SK-N-SH treated with all-trans-retinoic acid at 6 μM for 48 hours (cell line): ENCODE results near the gene ERVH48-1.

Experiments
- ATAC-seq: fragments of 200-7000 bp; cut with Tn5 transposase; 3 replicates; pipeline ENCODE4 v1.9.1; 2020; ENCODE audit warnings: mild to moderate bottlenecking, moderate library complexity
- ARNTL ChIP-seq: fragments of 450-650 bp; formaldehyde crosslinking; IDR thresholded peaks from 2 replicates; pipeline ENCODE4 v1.5.0; 2020; ENCODE audit warnings: low read depth, mild to moderate bottlenecking, moderate library complexity, borderline replicate concordance
- BACH2 ChIP-seq: fragments of 250-450 bp; sonication (Bioruptor Pico); IDR thresholded peaks from 2 replicates; pipeline ENCODE4 v1.9.0; 2021; ENCODE audit warnings: mild to moderate bottlenecking, borderline replicate concordance
- CSDC2 ChIP-seq: fragments of 250-450 bp; sonication (Bioruptor Pico); IDR thresholded peaks from 2 replicates; pipeline ENCODE4 v1.5.0; 2020; ENCODE audit warnings: mild to moderate bottlenecking, moderate library complexity
- ESRRG ChIP-seq: fragments of 250-450 bp; sonication (Bioruptor Pico); IDR thresholded peaks from 2 replicates; pipeline ENCODE4 v1.6.1; 2021; ENCODE audit warnings: mild to moderate bottlenecking
- GLIS3 ChIP-seq: fragments of 250-450 bp; sonication (Bioruptor Pico); IDR thresholded peaks from 2 replicates; pipeline ENCODE4 v1.5.0; 2020; ENCODE audit warnings: mild to moderate bottlenecking, moderate library complexity
- ISL1 ChIP-seq: fragments of 250-450 bp; sonication (Bioruptor Pico); IDR thresholded peaks from 2 replicates; pipeline ENCODE4 v2.1.2; 2022; ENCODE audit warnings: mild to moderate bottlenecking, moderate library complexity
- SNAI2 ChIP-seq: fragments of 250-450 bp; sonication (Bioruptor Pico); IDR thresholded peaks from 2 replicates; pipeline ENCODE4 v1.5.0; 2020; ENCODE audit warnings: mild to moderate bottlenecking, moderate library complexity
- TOX ChIP-seq: fragments of 250-450 bp; sonication (Bioruptor Pico); IDR thresholded peaks from 2 replicates; pipeline ENCODE4 v1.8.0; 2021; ENCODE audit warnings: mild to moderate bottlenecking, moderate library complexity, borderline replicate concordance
- ZC3H10 ChIP-seq: fragments of 250-450 bp; sonication (Bioruptor Pico); IDR thresholded peaks from 2 replicates; pipeline ENCODE4 v1.5.1; 2021; ENCODE audit warnings: mild to moderate bottlenecking, moderate library complexity
- ZFP3 ChIP-seq: fragments of 250-450 bp; sonication (Bioruptor Pico); IDR thresholded peaks from 2 replicates; pipeline ENCODE4 v1.5.0; 2020; ENCODE audit warnings: mild to moderate bottlenecking, moderate library complexity
- ZFP30 ChIP-seq: fragments of 450-650 bp; formaldehyde crosslinking; IDR thresholded peaks from 2 replicates; pipeline ENCODE4 v1.5.0; 2022; ENCODE audit warnings: mild to moderate bottlenecking, moderate library complexity
- ZNF565 ChIP-seq: fragments of 450-650 bp; formaldehyde crosslinking; conservative IDR thresholded peaks from 2 replicates; pipeline ENCODE4 v1.5.0; 2020; ENCODE audit warnings: low read depth, mild to moderate bottlenecking, moderate library complexity
- ZNF70 ChIP-seq: fragments of 450-650 bp; formaldehyde crosslinking; IDR thresholded peaks from 2 replicates; pipeline ENCODE4 v1.5.0; 2020; ENCODE audit warnings: mild to moderate bottlenecking, moderate library complexity
- ZNF8 ChIP-seq: fragments of 450-650 bp; formaldehyde crosslinking; IDR thresholded peaks from 2 replicates; pipeline ENCODE4 v1.5.0; 2020; ENCODE audit warnings: mild to moderate bottlenecking, moderate library complexity
- TF ChIP-seq, protein P1 (sequence below): fragments of 250-450 bp; sonication (Bioruptor Pico); IDR thresholded peaks from 2 replicates; pipeline ENCODE4 v1.8.0; 2021; ENCODE audit warnings: low read depth, mild to moderate bottlenecking, moderate library complexity, borderline replicate concordance
- TF ChIP-seq, protein P2 (sequence below): fragments of 250-450 bp; sonication (Bioruptor Pico); IDR thresholded peaks from 2 replicates; pipeline ENCODE4 v1.5.1; 2021; ENCODE audit warnings: mild to moderate bottlenecking, moderate library complexity
- TF ChIP-seq, protein P3 (sequence below): fragments of 250-450 bp; sonication (Bioruptor Pico); IDR thresholded peaks from 2 replicates; pipeline ENCODE4 v1.8.0; 2020; ENCODE audit warnings: mild to moderate bottlenecking, moderate library complexity, borderline replicate concordance
- TF ChIP-seq, protein P4 (sequence below): fragments of 250-450 bp; sonication (Bioruptor Pico); IDR thresholded peaks from 2 replicates; pipeline ENCODE4 v1.5.0; 2020; ENCODE audit warnings: mild to moderate bottlenecking, moderate library complexity
- TF ChIP-seq, protein P5 (sequence below): fragments of 250-450 bp; sonication (Bioruptor Pico); IDR thresholded peaks from 2 replicates; pipeline ENCODE4 v1.5.1; 2020; ENCODE audit warnings: low read depth, mild to moderate bottlenecking, moderate library complexity

Gene ERVH48-1

DNA sequence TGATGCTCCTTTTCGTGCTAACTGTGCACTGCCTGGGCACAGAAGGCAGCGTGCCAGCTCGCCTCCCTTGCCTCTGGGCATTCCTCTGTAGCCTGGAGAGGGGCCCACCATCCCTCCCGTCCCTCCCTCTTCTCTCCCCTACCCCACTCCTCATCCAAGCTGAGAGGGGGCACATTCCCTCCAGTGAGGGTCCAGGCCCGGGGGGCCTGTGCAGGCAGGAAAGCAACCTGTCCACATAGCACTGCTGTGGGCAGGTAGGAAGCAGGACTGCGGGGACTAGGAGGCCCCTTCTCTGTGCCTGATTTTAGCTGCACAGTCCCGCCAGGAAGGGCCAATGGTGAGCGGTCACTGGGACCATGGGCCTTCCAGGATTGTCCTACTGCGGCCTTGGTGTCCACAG is 38.7 kb upstream of the ERVH48-1 start:
- no peak for ATAC-seq

DNA sequence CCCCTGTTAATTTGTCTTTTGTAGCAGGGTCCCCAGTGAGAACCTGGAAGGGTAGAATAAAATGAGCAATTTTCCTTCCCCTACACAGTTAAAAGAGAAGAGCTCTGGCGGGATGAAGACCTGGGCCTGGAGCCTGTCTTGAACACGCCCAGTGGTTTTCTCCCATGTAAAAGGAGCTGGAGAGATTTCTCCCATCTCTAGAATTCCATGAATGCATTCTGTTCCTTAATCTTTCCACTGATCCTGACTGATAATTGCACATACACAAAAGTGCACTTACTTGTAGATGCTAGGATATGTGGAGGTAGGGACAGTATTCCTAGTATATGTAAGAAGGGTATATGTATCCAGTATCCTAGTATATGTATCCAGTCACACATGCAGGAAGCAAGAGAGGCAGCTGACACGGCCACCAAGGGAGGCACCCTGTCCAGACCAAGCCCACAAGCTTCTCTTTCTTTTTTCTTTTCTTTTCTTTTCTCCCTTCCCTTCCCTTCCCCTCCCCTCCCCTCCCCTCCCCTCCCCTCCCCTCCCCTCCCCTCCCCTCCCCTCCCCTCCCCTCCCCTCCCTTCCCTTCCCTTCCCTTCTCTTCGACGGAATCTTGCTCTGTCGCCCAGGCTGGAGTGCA is 37.1 kb upstream of the ERVH48-1 start:
- no peak for ATAC-seq
- no peak for TF ChIP-seq ARNTL
- no peak for TF ChIP-seq TOX (CRISPR knock-in tag)
- TF ChIP-seq, protein P1, sequence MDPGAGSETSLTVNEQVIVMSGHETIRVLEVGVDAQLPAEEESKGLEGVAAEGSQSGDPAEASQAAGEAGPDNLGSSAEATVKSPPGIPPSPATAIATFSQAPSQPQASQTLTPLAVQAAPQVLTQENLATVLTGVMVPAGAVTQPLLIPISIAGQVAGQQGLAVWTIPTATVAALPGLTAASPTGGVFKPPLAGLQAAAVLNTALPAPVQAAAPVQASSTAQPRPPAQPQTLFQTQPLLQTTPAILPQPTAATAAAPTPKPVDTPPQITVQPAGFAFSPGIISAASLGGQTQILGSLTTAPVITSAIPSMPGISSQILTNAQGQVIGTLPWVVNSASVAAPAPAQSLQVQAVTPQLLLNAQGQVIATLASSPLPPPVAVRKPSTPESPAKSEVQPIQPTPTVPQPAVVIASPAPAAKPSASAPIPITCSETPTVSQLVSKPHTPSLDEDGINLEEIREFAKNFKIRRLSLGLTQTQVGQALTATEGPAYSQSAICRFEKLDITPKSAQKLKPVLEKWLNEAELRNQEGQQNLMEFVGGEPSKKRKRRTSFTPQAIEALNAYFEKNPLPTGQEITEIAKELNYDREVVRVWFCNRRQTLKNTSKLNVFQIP (CRISPR knock-in tag) = no peak
- TF ChIP-seq, protein P2, sequence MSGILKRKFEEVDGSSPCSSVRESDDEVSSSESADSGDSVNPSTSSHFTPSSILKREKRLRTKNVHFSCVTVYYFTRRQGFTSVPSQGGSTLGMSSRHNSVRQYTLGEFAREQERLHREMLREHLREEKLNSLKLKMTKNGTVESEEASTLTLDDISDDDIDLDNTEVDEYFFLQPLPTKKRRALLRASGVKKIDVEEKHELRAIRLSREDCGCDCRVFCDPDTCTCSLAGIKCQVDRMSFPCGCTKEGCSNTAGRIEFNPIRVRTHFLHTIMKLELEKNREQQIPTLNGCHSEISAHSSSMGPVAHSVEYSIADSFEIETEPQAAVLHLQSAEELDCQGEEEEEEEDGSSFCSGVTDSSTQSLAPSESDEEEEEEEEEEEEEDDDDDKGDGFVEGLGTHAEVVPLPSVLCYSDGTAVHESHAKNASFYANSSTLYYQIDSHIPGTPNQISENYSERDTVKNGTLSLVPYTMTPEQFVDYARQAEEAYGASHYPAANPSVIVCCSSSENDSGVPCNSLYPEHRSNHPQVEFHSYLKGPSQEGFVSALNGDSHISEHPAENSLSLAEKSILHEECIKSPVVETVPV (CRISPR knock-in tag) = no peak
- TF ChIP-seq ZFP3 (CRISPR knock-in tag) = no peak
- TF ChIP-seq, protein P3, sequence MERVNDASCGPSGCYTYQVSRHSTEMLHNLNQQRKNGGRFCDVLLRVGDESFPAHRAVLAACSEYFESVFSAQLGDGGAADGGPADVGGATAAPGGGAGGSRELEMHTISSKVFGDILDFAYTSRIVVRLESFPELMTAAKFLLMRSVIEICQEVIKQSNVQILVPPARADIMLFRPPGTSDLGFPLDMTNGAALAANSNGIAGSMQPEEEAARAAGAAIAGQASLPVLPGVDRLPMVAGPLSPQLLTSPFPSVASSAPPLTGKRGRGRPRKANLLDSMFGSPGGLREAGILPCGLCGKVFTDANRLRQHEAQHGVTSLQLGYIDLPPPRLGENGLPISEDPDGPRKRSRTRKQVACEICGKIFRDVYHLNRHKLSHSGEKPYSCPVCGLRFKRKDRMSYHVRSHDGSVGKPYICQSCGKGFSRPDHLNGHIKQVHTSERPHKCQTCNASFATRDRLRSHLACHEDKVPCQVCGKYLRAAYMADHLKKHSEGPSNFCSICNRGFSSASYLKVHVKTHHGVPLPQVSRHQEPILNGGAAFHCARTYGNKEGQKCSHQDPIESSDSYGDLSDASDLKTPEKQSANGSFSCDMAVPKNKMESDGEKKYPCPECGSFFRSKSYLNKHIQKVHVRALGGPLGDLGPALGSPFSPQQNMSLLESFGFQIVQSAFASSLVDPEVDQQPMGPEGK (CRISPR knock-in tag) = no peak
- no peak for TF ChIP-seq BACH2 (CRISPR knock-in tag)
- no peak for TF ChIP-seq ZC3H10 (CRISPR knock-in tag)
- TF ChIP-seq ESRRG (CRISPR knock-in tag) = no peak
- no peak for TF ChIP-seq CSDC2 (CRISPR knock-in tag)

More for the DNA sequence above, 38.7 kb upstream of the ERVH48-1 start:
- TF ChIP-seq, protein P3 (CRISPR knock-in tag) = no peak
- TF ChIP-seq ZFP30 (CRISPR knock-in tag) = no peak
- no peak for TF ChIP-seq ARNTL
- TF ChIP-seq, protein P2 (CRISPR knock-in tag) = no peak
- TF ChIP-seq, protein P4, sequence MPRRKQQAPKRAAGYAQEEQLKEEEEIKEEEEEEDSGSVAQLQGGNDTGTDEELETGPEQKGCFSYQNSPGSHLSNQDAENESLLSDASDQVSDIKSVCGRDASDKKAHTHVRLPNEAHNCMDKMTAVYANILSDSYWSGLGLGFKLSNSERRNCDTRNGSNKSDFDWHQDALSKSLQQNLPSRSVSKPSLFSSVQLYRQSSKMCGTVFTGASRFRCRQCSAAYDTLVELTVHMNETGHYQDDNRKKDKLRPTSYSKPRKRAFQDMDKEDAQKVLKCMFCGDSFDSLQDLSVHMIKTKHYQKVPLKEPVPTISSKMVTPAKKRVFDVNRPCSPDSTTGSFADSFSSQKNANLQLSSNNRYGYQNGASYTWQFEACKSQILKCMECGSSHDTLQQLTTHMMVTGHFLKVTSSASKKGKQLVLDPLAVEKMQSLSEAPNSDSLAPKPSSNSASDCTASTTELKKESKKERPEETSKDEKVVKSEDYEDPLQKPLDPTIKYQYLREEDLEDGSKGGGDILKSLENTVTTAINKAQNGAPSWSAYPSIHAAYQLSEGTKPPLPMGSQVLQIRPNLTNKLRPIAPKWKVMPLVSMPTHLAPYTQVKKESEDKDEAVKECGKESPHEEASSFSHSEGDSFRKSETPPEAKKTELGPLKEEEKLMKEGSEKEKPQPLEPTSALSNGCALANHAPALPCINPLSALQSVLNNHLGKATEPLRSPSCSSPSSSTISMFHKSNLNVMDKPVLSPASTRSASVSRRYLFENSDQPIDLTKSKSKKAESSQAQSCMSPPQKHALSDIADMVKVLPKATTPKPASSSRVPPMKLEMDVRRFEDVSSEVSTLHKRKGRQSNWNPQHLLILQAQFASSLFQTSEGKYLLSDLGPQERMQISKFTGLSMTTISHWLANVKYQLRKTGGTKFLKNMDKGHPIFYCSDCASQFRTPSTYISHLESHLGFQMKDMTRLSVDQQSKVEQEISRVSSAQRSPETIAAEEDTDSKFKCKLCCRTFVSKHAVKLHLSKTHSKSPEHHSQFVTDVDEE (CRISPR knock-in tag) = no peak
- TF ChIP-seq BACH2 (CRISPR knock-in tag) = no peak
- TF ChIP-seq ZNF70 = no peak
- TF ChIP-seq GLIS3 = no peak

DNA sequence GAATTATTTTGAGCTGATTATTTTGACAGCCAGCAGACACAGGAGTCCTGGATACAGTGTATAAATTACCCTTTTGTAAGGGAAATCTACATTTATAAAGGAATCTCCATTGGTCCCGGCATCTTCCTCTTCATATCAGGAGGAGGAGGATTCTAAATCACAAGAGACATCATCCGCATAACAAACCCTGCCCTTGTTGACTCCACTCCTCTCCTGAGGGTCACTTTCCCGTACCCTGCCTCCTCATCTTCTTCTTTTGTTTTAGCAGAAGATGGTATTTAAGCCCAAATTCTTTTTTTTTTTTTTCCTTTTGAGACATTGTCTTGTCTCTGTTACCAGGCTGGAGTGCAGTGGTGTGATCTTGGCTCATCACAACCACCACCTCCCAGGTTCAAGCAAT is 34.3 kb upstream of the ERVH48-1 start:
- ATAC-seq = no peak
- TF ChIP-seq ZNF8 (CRISPR knock-in tag) = no peak
- no peak for TF ChIP-seq BACH2 (CRISPR knock-in tag)
- TF ChIP-seq ZFP3 (CRISPR knock-in tag) = no peak
- TF ChIP-seq ZNF565 (CRISPR knock-in tag) = no peak
- TF ChIP-seq, protein P3 (CRISPR knock-in tag) = no peak
- TF ChIP-seq ARNTL = no peak
- TF ChIP-seq SNAI2 (CRISPR knock-in tag) = no peak
- no peak for TF ChIP-seq ZFP30 (CRISPR knock-in tag)
- TF ChIP-seq, protein P5, sequence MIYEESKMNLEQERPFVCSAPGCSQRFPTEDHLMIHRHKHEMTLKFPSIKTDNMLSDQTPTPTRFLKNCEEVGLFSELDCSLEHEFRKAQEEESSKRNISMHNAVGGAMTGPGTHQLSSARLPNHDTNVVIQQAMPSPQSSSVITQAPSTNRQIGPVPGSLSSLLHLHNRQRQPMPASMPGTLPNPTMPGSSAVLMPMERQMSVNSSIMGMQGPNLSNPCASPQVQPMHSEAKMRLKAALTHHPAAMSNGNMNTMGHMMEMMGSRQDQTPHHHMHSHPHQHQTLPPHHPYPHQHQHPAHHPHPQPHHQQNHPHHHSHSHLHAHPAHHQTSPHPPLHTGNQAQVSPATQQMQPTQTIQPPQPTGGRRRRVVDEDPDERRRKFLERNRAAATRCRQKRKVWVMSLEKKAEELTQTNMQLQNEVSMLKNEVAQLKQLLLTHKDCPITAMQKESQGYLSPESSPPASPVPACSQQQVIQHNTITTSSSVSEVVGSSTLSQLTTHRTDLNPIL = no peak
- TF ChIP-seq ISL1 (CRISPR knock-in tag) = no peak
